ENCODE results near the gene APOL2. TPM values are rescaled to one million over a fixed set of nuclear protein-coding genes. Genes with fewer than 3 reads are reported as not detected.
A peak's percentile ranks its signal among the peaks of the same experiment; 100 is the strongest.
"Not testable (repeated sequence)": the region's sequence is repeated elsewhere in the genome, so short reads cannot be mapped to it uniquely, and the experiment has no call there.

APOL2 gene
- total and polyA plus RNA-seq, 2 donors: 25.3 to 56.1 TPM

GRCh38 chr22:36236388-36237319 lies 2.7 kb downstream of the APOL2 start:
- H3K27ac ChIP-seq (ENCODE audit: low read depth in 1 of 2, low read length in 1 of 2): peak overlapping the region in 1 of 2 donors; percentile 33
- DNase-seq (ENCODE audit: low read depth in 6 of 9, low spot score in 9 of 9): no peak
- 94% methylated on average over 14 of the region's 14 CpGs for WGBS
- H3K9me3 ChIP-seq (ENCODE audit: control insufficient read depth in 2 of 2, insufficient read depth in 1 of 2, low read length in 1 of 2): peaks cover 0 to 11% of the 10 kb centered on the region in 2 donors
- H3K36me3 ChIP-seq (ENCODE audit: control insufficient read depth in 2 of 2, insufficient read depth in 2 of 2, low read length in 1 of 2): peaks cover 22 to 33% of the 10 kb centered on the region in 2 donors
- H3K27me3 ChIP-seq (ENCODE audit: control insufficient read depth in 2 of 2, insufficient read depth in 1 of 2, low read length in 1 of 2): no peaks in the 10 kb centered on the region
- no peak overlapping the region for H3K4me3 ChIP-seq (ENCODE audit: low read length in 2 of 2)
- H3K4me1 ChIP-seq (ENCODE audit: control insufficient read depth in 2 of 2, insufficient read depth in 2 of 2, low read length in 2 of 2): peaks cover 7 to 27% of the 10 kb centered on the region in 2 donors

- Histone ChIP-seq H3K36me3 (ENCODE audit: control insufficient read depth in 2 of 2, insufficient read depth in 2 of 2, low read length in 1 of 2) (peaks cover 33 to 39% of the 10 kb centered on the region in 2 donors), H3K4me1 (ENCODE audit: control insufficient read depth in 2 of 2, insufficient read depth in 2 of 2, low read length in 2 of 2) (peaks cover 7 to 27% of the 10 kb centered on the region in 2 donors)
- 93% methylated on average over 3 of the region's 3 CpGs for WGBS
Measured at GRCh38 chr22:36235585-36235984, 3.7 kb downstream of the APOL2 start.

DNA sequence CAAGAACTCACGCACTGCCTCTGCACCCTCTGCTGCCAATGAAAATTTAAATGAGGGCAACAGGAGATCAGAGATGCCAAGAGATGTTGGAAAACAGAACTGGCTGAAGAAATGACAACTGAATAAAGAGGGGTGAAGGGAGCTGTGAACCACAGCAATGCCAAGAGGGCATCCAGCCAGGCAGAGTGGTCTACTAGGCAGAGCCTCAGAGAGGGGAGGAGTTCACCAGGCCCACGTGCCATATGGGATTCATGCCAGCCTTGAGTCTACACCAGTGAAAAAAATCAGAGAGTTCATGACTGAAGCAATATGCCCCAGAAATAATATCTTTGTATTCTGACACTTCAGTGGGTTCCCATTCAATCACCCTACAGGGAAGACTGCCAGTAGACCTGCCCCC lies 4.4 kb downstream of the APOL2 start:
- 88% methylated on average over 2 of the region's 2 CpGs for WGBS
- peaks cover 37 to 42% of the 10 kb centered on the region in 2 donors for H3K36me3 ChIP-seq (ENCODE audit: control insufficient read depth in 2 of 2, insufficient read depth in 2 of 2, low read length in 1 of 2)
- no peak for DNase-seq (ENCODE audit: low read depth in 6 of 9, low spot score in 9 of 9)
- no peak overlapping the region for H3K27ac ChIP-seq (ENCODE audit: low read depth in 1 of 2, low read length in 1 of 2)
- peaks cover 0 to 11% of the 10 kb centered on the region in 2 donors for H3K9me3 ChIP-seq (ENCODE audit: control insufficient read depth in 2 of 2, insufficient read depth in 1 of 2, low read length in 1 of 2)
- no peak overlapping the region for H3K4me3 ChIP-seq (ENCODE audit: low read length in 2 of 2)
- peaks cover 7 to 23% of the 10 kb centered on the region in 2 donors for H3K4me1 ChIP-seq (ENCODE audit: control insufficient read depth in 2 of 2, insufficient read depth in 2 of 2, low read length in 2 of 2)
- no peaks in the 10 kb centered on the region for H3K27me3 ChIP-seq (ENCODE audit: control insufficient read depth in 2 of 2, insufficient read depth in 1 of 2, low read length in 1 of 2)

More at GRCh38 chr22:36235585-36235984, 3.7 kb downstream of the APOL2 start:
- Histone ChIP-seq H3K27ac (ENCODE audit: low read depth in 1 of 2, low read length in 1 of 2) (no peak overlapping the region), H3K4me3 (ENCODE audit: low read length in 2 of 2) (no peak overlapping the region), H3K9me3 (ENCODE audit: control insufficient read depth in 2 of 2, insufficient read depth in 1 of 2, low read length in 1 of 2) (peaks cover 0 to 11% of the 10 kb centered on the region in 2 donors), H3K27me3 (ENCODE audit: control insufficient read depth in 2 of 2, insufficient read depth in 1 of 2, low read length in 1 of 2) (no peaks in the 10 kb centered on the region)
- no peak for DNase-seq (ENCODE audit: low read depth in 6 of 9, low spot score in 9 of 9)

- Histone ChIP-seq H3K27me3 (ENCODE audit: control insufficient read depth in 2 of 2, insufficient read depth in 1 of 2, low read length in 1 of 2) (no peaks in the 10 kb centered on the region), H3K4me1 (ENCODE audit: control insufficient read depth in 2 of 2, insufficient read depth in 2 of 2, low read length in 2 of 2) (peaks cover 7 to 19% of the 10 kb centered on the region in 2 donors), H3K27ac (ENCODE audit: low read depth in 1 of 2, low read length in 1 of 2) (no peak overlapping the region), H3K36me3 (ENCODE audit: control insufficient read depth in 2 of 2, insufficient read depth in 2 of 2, low read length in 1 of 2) (peaks cover 37 to 42% of the 10 kb centered on the region in 2 donors), H3K9me3 (ENCODE audit: control insufficient read depth in 2 of 2, insufficient read depth in 1 of 2, low read length in 1 of 2) (peaks cover 0 to 11% of the 10 kb centered on the region in 2 donors), H3K4me3 (ENCODE audit: low read length in 2 of 2) (no peak overlapping the region)
- 91% methylated on average over 2 of the region's 2 CpGs for WGBS
- DNase-seq (ENCODE audit: low read depth in 6 of 9, low spot score in 9 of 9): no peak
Measured at GRCh38 chr22:36234213-36234612, 5.1 kb downstream of the APOL2 start.

DNA sequence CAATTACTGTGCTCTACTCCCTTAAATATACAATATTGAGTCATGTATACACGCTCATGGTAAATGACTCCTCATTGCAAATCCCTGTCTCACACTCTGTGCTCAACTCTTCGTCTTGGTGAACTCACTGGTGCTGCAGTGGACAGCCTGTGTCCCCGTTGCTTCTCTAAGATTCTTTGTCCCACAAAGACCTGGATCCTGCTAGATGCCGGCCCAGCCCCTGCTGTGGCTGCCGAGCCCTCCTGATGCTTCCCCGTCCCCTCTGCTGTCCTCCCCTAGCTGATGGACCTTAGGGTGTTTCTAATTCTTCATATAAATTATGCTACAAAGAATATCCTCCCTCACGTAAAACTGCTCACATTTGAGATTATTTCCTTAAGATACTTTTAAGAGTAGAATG lies 5.5 kb downstream of the APOL2 start:
- Histone ChIP-seq H3K27me3 (ENCODE audit: control insufficient read depth in 2 of 2, insufficient read depth in 1 of 2, low read length in 1 of 2) (no peaks in the 10 kb centered on the region), H3K36me3 (ENCODE audit: control insufficient read depth in 2 of 2, insufficient read depth in 2 of 2, low read length in 1 of 2) (peaks cover 41 to 44% of the 10 kb centered on the region in 2 donors), H3K4me3 (ENCODE audit: low read length in 2 of 2) (no peak overlapping the region), H3K9me3 (ENCODE audit: control insufficient read depth in 2 of 2, insufficient read depth in 1 of 2, low read length in 1 of 2) (peaks cover 0 to 11% of the 10 kb centered on the region in 2 donors), H3K27ac (ENCODE audit: low read depth in 1 of 2, low read length in 1 of 2) (no peak overlapping the region), H3K4me1 (ENCODE audit: control insufficient read depth in 2 of 2, insufficient read depth in 2 of 2, low read length in 2 of 2) (peaks cover 7 to 19% of the 10 kb centered on the region in 2 donors)
- 98% methylated on average over 7 of the region's 7 CpGs for WGBS
- DNase-seq (ENCODE audit: low read depth in 6 of 9, low spot score in 9 of 9): no peak

GRCh38 chr22:36232715-36233401 lies 6.5 kb downstream of the APOL2 start:
- 89% methylated on average over 13 of the region's 13 CpGs for WGBS
- no peak overlapping the region for H3K4me3 ChIP-seq (ENCODE audit: low read length in 2 of 2)
- no peak overlapping the region for H3K27ac ChIP-seq (ENCODE audit: low read depth in 1 of 2, low read length in 1 of 2)
- H3K4me1 ChIP-seq (ENCODE audit: control insufficient read depth in 2 of 2, insufficient read depth in 2 of 2, low read length in 2 of 2): peaks cover 4 to 10% of the 10 kb centered on the region in 2 donors
- peaks cover 49% of the 10 kb centered on the region in 2 donors for H3K36me3 ChIP-seq (ENCODE audit: control insufficient read depth in 2 of 2, insufficient read depth in 2 of 2, low read length in 1 of 2)
- peaks cover 0 to 9% of the 10 kb centered on the region in 2 donors for H3K9me3 ChIP-seq (ENCODE audit: control insufficient read depth in 2 of 2, insufficient read depth in 1 of 2, low read length in 1 of 2)
- no peak for DNase-seq (ENCODE audit: low read depth in 6 of 9, low spot score in 9 of 9)
- no peaks in the 10 kb centered on the region for H3K27me3 ChIP-seq (ENCODE audit: control insufficient read depth in 2 of 2, insufficient read depth in 1 of 2, low read length in 1 of 2)

DNA sequence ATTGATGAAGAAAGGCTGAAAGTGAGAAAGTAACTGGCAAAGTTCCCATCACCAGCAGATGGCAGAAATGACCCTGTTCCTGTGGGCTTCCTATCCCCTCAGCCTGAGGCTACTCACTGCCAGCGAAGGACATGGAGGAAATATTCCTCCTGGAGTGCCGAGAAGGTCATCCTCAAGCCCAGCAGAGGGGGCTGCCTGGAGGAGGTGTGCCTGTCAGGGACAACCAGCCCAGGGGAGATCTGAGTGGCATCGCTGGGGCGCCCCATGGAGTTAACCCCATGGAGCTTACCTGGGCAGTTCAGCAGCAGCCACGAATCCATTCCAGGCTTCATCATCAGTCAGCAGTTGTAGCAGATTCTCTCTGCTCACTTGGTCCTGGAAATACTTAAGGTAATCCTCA lies 8.3 kb downstream of the APOL2 start:
- not testable (repeated sequence) for DNase-seq (ENCODE audit: low read depth in 6 of 9, low spot score in 9 of 9); H3K4me3 ChIP-seq (ENCODE audit: low read length in 2 of 2); H3K27ac ChIP-seq (ENCODE audit: low read depth in 1 of 2, low read length in 1 of 2); H3K4me1 ChIP-seq (ENCODE audit: control insufficient read depth in 2 of 2, insufficient read depth in 2 of 2, low read length in 2 of 2); H3K9me3 ChIP-seq (ENCODE audit: control insufficient read depth in 2 of 2, insufficient read depth in 1 of 2, low read length in 1 of 2); H3K27me3 ChIP-seq (ENCODE audit: control insufficient read depth in 2 of 2, insufficient read depth in 1 of 2, low read length in 1 of 2)
- H3K36me3 ChIP-seq (ENCODE audit: control insufficient read depth in 2 of 2, insufficient read depth in 2 of 2, low read length in 1 of 2): peaks cover 51% of the 10 kb centered on the region in 2 donors
- 98% methylated on average over 5 of the region's 5 CpGs for WGBS

DNA sequence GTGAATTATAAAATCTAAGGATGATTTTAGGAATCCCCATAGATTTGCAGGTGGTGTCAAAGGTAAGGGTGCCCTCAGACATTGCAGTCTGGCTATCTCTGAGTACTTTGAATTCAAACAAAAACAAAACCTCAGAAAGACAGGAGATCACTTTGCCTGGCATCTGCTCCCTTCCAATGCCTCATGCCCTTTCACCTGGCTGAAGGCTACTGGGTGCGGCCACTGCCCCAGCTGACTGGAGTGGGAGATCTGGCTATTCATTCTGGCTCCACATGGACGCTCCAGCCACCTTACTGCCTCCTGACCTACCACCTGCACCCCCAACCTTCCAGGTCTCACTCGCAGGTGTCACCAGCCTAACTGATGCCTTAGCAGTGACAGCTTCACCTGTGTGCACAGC lies 9.7 kb downstream of the APOL2 start:
- Histone ChIP-seq H3K27ac (ENCODE audit: low read depth in 1 of 2, low read length in 1 of 2) (peak overlapping the region in 1 of 2 donors; percentile 11), H3K36me3 (ENCODE audit: control insufficient read depth in 2 of 2, insufficient read depth in 2 of 2, low read length in 1 of 2) (peaks cover 46 to 52% of the 10 kb centered on the region in 2 donors)
- 98% methylated on average over 3 of the region's 3 CpGs for WGBS
- not testable (repeated sequence) for H3K4me3 ChIP-seq (ENCODE audit: low read length in 2 of 2); H3K9me3 ChIP-seq (ENCODE audit: control insufficient read depth in 2 of 2, insufficient read depth in 1 of 2, low read length in 1 of 2); DNase-seq (ENCODE audit: low read depth in 6 of 9, low spot score in 9 of 9); H3K4me1 ChIP-seq (ENCODE audit: control insufficient read depth in 2 of 2, insufficient read depth in 2 of 2, low read length in 2 of 2); H3K27me3 ChIP-seq (ENCODE audit: control insufficient read depth in 2 of 2, insufficient read depth in 1 of 2, low read length in 1 of 2)

DNA sequence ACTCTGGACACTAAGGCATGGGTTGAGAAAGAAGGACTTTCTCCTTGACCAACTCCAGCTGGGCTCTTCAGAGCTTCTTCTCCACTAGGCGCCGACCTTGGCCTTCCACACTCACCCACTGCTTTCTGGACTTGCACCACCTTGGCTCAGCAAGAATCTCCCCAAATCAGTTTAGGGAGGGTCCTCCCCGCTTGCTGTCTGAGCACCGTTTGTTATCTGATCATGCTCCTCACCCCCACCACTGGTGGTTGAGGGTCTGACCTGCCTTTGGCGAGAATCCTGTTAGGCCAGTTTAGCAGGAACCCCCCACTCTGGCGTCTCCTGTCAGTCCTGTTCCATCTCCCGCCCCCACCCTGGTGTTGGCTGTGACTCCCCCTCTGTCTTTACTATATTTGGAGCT lies 10.4 kb downstream of the APOL2 start:
- H3K27me3 ChIP-seq (ENCODE audit: control insufficient read depth in 2 of 2, insufficient read depth in 1 of 2, low read length in 1 of 2): no peaks in the 10 kb centered on the region
- peaks cover 45 to 52% of the 10 kb centered on the region in 2 donors for H3K36me3 ChIP-seq (ENCODE audit: control insufficient read depth in 2 of 2, insufficient read depth in 2 of 2, low read length in 1 of 2)
- no peak overlapping the region for H3K27ac ChIP-seq (ENCODE audit: low read depth in 1 of 2, low read length in 1 of 2)
- no peaks in the 10 kb centered on the region for H3K4me1 ChIP-seq (ENCODE audit: control insufficient read depth in 2 of 2, insufficient read depth in 2 of 2, low read length in 2 of 2)
- 97% methylated on average over 7 of the region's 7 CpGs for WGBS
- DNase-seq (ENCODE audit: low read depth in 6 of 9, low spot score in 9 of 9): no peak
- no peak overlapping the region for H3K4me3 ChIP-seq (ENCODE audit: low read length in 2 of 2)
- H3K9me3 ChIP-seq (ENCODE audit: control insufficient read depth in 2 of 2, insufficient read depth in 1 of 2, low read length in 1 of 2): no peaks in the 10 kb centered on the region
